ENCODE data around the gene TFB1M. TPM values are rescaled to one million over a fixed set of nuclear protein-coding genes. Genes with fewer than 3 reads are reported as not detected.
A peak's percentile ranks its signal among the peaks of the same experiment; 100 is the strongest.

The TFB1M gene
- total and polyA plus RNA-seq, 4 donors, result 9.7 to 27.9 (median 19.0) TPM

DNA sequence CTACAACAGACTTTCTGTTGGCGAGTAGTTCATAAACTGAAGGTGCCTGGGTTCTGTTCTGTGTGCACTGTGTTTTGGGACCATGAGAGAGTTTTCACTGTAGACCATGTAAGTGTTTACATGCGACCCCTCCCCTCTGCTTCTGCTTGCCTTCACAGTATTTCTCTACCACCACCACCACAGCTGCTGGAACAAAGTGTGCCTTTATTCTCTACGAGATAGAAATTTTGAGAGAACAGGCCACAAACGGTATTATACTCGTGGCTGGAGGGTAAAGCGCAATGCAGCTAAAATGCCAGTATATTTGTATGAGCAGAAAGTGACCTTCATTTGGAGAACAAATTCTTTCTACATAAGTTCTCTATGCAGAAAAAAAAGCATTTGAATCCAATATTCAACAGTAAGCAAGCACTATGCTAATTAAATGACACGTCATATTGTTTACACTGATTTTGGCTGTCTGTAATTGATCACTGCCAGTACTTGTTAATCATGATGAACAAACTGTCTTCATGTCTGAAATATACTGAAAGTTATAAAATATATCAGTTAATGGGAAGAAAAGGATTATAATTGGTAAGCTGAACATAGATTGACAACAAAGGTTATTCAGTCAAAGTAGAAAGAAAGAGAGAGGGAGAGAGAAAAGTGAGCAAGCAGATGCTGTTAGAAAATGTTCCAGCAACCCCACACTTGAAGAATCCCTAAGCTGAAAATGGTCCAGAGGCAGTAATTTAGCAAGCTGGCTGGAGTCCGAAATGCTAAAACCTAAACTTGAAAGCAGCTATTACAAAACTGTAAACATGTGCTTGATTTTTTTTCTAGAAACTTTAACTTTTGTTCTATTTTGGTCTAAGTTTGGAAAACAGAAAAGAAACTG, 41.7 kb downstream of the TFB1M start:
- H3K4me1 ChIP-seq (ENCODE audit: control insufficient read depth in 5 of 5, insufficient read depth in 5 of 5, low read length in 5 of 5), result peaks cover 0 to 45% (median 12%) of the 10 kb centered on the region in 5 donors
- WGBS, 2 donors, result 85% methylated on average over 8 of the region's 8 CpGs

DNA sequence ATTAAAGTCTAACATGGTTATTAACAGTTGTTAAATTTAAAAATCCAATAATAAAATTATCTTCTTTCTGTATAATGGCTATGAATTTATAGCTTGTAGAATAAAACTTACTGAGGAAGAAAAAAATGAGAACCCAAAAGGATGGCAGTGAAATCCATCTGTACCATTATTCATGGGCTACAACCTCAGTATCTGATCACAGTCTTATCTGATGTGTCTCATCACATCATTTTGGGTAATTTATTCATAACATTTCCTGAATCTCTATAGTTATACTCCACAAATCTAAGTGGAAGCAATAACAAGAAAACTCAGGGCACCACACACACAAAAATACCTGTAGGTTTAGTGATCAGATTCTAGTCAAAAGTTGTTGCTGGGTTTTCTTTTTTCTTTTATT, 43.1 kb downstream of the TFB1M start:
- no peak overlapping the region for H3K4me3 ChIP-seq
- ATAC-seq (ENCODE audit: insufficient read depth, low FRiP score) (no peak), DNase-seq (no peak)
- H3K9ac ChIP-seq (ENCODE audit: insufficient read depth in 1 of 2, low read length in 2 of 2), result no peak overlapping the region
- H3K9me3 ChIP-seq (ENCODE audit: control insufficient read depth in 4 of 4, insufficient read depth in 3 of 4, low read length in 3 of 4), result no peaks in the 10 kb centered on the region
- H3K4me1 ChIP-seq (ENCODE audit: control insufficient read depth in 5 of 5, insufficient read depth in 5 of 5, low read length in 5 of 5), result peaks cover 0 to 45% (median 11%) of the 10 kb centered on the region in 5 donors
- TF ChIP-seq, protein P1, sequence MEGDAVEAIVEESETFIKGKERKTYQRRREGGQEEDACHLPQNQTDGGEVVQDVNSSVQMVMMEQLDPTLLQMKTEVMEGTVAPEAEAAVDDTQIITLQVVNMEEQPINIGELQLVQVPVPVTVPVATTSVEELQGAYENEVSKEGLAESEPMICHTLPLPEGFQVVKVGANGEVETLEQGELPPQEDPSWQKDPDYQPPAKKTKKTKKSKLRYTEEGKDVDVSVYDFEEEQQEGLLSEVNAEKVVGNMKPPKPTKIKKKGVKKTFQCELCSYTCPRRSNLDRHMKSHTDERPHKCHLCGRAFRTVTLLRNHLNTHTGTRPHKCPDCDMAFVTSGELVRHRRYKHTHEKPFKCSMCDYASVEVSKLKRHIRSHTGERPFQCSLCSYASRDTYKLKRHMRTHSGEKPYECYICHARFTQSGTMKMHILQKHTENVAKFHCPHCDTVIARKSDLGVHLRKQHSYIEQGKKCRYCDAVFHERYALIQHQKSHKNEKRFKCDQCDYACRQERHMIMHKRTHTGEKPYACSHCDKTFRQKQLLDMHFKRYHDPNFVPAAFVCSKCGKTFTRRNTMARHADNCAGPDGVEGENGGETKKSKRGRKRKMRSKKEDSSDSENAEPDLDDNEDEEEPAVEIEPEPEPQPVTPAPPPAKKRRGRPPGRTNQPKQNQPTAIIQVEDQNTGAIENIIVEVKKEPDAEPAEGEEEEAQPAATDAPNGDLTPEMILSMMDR (IDR thresholded peaks at IDR 0.05; ENCODE audit: control extremely low read depth, extremely low read depth), result no peak
- H3K27me3 ChIP-seq (ENCODE audit: control insufficient read depth in 3 of 3, insufficient read depth in 3 of 3, low read length in 2 of 3), result no peaks in the 10 kb centered on the region
- no peak overlapping the region for H3K27ac ChIP-seq (ENCODE audit: low read depth in 1 of 2, low read length in 1 of 2)
- H3K36me3 ChIP-seq (ENCODE audit: control insufficient read depth in 4 of 4, insufficient read depth in 4 of 4, low read length in 4 of 4), result peaks cover 0 to 8% (median 3%) of the 10 kb centered on the region in 4 donors

More for the DNA sequence above, 41.7 kb downstream of the TFB1M start:
- DNase-seq, result peak; percentile 47 to 92 (median 87)
- Histone ChIP-seq H3K4me3 (no peak overlapping the region), H3K27ac (ENCODE audit: low read depth in 1 of 2, low read length in 1 of 2) (peak overlapping the region in 1 of 2 donors; percentile 16), H3K36me3 (ENCODE audit: control insufficient read depth in 4 of 4, insufficient read depth in 4 of 4, low read length in 4 of 4) (peaks cover 0 to 8% (median 3%) of the 10 kb centered on the region in 4 donors), H3K27me3 (ENCODE audit: control insufficient read depth in 3 of 3, insufficient read depth in 3 of 3, low read length in 2 of 3) (no peaks in the 10 kb centered on the region), H3K9ac (ENCODE audit: insufficient read depth in 1 of 2, low read length in 2 of 2) (no peak overlapping the region), H3K9me3 (ENCODE audit: control insufficient read depth in 4 of 4, insufficient read depth in 3 of 4, low read length in 3 of 4) (no peaks in the 10 kb centered on the region)
- ATAC-seq (ENCODE audit: insufficient read depth, low FRiP score), result no peak
- TF ChIP-seq, protein P1 (IDR thresholded peaks at IDR 0.05; ENCODE audit: control extremely low read depth, extremely low read depth), result no peak

DNA sequence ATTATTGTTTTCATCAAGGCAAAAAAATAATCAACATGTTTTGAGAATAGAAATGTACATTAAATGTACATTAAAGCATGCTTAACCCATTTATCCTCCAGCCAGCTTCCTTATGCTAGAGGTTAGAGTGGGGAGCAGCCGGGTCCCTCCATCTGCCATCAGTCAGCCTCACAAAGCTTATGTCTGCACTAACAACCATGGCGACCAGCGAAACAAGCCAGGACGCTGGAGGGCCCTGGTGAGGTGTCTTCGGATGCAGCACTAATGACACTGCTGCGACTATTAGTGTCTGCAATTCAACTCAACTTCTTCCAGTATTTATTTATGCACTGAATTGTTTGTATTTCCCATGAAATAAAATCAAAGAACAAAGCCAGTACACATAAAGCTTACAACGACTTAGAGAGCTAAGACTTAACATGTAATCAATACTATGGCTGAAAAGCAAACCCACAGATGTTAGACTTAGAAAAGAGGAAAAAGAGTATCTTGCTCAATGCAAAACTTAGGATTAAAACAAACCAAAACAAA, 43.7 kb downstream of the TFB1M start:
- Histone ChIP-seq H3K36me3 (ENCODE audit: control insufficient read depth in 4 of 4, insufficient read depth in 4 of 4, low read length in 4 of 4) (peaks cover 0 to 6% (median 2%) of the 10 kb centered on the region in 4 donors), H3K4me3 (no peak overlapping the region), H3K4me1 (ENCODE audit: control insufficient read depth in 5 of 5, insufficient read depth in 5 of 5, low read length in 5 of 5) (peaks cover 0 to 45% (median 10%) of the 10 kb centered on the region in 5 donors), H3K9ac (ENCODE audit: insufficient read depth in 1 of 2, low read length in 2 of 2) (no peak overlapping the region), H3K27me3 (ENCODE audit: control insufficient read depth in 3 of 3, insufficient read depth in 3 of 3, low read length in 2 of 3) (no peaks in the 10 kb centered on the region), H3K27ac (ENCODE audit: low read depth in 1 of 2, low read length in 1 of 2) (no peak overlapping the region), H3K9me3 (ENCODE audit: control insufficient read depth in 4 of 4, insufficient read depth in 3 of 4, low read length in 3 of 4) (no peaks in the 10 kb centered on the region)
- DNase-seq (peak; percentile 88 to 92 (median 89)), ATAC-seq (ENCODE audit: insufficient read depth, low FRiP score) (no peak)
- TF ChIP-seq, protein P1 (IDR thresholded peaks at IDR 0.05; ENCODE audit: control extremely low read depth, extremely low read depth), result no peak
- WGBS, 2 donors, result 85 to 88% methylated on average over 7 of the region's 7 CpGs

Data from lung (tissue), 12 donors.